Measurements from ENCODE around the gene FAM184A.

Gene FAM184A

DNA sequence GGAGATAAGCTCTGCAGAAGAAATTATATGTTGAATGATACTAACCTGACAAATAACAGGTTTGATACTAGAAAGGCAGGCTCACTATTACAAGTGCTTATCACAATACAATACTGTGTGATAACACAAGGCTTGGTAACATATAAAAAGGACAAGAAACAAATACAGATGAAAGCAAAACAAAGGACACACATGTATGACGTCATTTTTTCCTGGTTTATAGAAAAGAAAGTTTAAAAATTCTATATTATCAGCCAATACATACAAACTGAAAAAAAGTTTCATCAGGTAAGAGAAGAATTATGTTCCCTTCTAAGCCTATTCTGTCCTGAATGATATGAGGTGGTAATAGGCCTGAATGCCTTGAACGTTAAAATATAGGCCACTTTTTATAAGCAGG, 111.2 kb downstream of the FAM184A start:
- no peak overlapping the region for H3K9ac ChIP-seq (ENCODE audit: low read length)
- H3K9me3 ChIP-seq (ENCODE audit: control insufficient read depth, low read length) = no peaks in the 10 kb centered on the region
- no peaks in the 10 kb centered on the region for H3K27me3 ChIP-seq (ENCODE audit: control insufficient read depth, insufficient read depth, low read length)
- H3K4me3 ChIP-seq (ENCODE audit: low read length) = no peak overlapping the region
- H3K36me3 ChIP-seq (ENCODE audit: control insufficient read depth, insufficient read depth, low read length) = no peaks in the 10 kb centered on the region
- peaks cover 9% of the 10 kb centered on the region for H3K4me1 ChIP-seq (ENCODE audit: control insufficient read depth, insufficient read depth, low read length)

DNA sequence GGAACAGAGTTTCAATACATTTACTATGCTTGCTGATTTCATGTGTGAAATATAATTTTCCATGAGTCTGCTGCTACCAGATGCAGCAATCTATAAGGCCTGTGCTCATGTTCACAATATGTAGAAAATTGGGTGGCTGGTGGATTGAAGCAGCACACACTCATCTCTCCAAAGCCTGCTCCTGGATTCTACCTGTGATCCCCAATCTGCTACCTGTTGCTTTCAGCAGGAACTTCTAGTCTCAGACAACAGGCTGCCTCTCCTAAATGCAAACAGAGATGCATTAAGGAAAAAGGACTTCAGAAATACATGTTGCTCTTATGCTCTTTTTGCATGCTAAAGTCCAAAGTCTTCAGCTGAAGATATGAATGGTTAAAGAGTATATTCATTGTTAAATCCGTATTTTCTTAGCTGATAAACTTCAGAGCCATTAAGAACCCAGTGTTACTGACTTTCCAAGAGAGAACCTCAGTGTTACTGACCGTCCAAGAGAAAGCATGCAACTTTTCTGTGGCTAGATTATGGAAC, 112.6 kb downstream of the FAM184A start:
- Histone ChIP-seq H3K36me3 (ENCODE audit: control insufficient read depth, insufficient read depth, low read length) (no peaks in the 10 kb centered on the region), H3K9me3 (ENCODE audit: control insufficient read depth, low read length) (no peaks in the 10 kb centered on the region), H3K9ac (ENCODE audit: low read length) (no peak overlapping the region)

DNA sequence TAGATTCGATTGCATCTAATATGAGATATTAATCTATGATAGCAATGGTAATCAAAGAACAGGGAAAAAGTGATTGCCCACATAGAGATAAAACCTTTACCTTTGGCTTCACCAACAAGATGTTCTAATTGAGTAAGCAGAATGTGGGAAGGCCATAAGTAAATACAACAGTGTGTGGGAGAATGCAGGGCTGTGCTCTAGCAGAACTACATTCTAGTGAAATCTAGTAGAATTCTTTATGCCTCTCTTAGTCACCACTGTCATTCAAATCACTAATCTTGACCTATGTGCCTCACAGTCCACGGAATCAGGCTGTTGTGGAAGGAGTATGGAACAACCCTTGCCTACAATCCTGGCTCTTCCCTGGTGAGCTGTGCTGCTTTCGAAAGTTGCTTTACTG, 113.1 kb downstream of the FAM184A start:
- Histone ChIP-seq H3K9ac (ENCODE audit: low read length) (no peak overlapping the region), H3K4me3 (ENCODE audit: low read length) (no peak overlapping the region), H3K4me1 (ENCODE audit: control insufficient read depth, insufficient read depth, low read length) (peaks cover 9% of the 10 kb centered on the region), H3K27me3 (ENCODE audit: control insufficient read depth, insufficient read depth, low read length) (no peaks in the 10 kb centered on the region), H3K9me3 (ENCODE audit: control insufficient read depth, low read length) (no peaks in the 10 kb centered on the region), H3K36me3 (ENCODE audit: control insufficient read depth, insufficient read depth, low read length) (no peaks in the 10 kb centered on the region)

More for the DNA sequence above, 112.6 kb downstream of the FAM184A start:
- Histone ChIP-seq H3K27me3 (ENCODE audit: control insufficient read depth, insufficient read depth, low read length) (no peaks in the 10 kb centered on the region), H3K4me1 (ENCODE audit: control insufficient read depth, insufficient read depth, low read length) (peaks cover 9% of the 10 kb centered on the region), H3K4me3 (ENCODE audit: low read length) (no peak overlapping the region)

DNA sequence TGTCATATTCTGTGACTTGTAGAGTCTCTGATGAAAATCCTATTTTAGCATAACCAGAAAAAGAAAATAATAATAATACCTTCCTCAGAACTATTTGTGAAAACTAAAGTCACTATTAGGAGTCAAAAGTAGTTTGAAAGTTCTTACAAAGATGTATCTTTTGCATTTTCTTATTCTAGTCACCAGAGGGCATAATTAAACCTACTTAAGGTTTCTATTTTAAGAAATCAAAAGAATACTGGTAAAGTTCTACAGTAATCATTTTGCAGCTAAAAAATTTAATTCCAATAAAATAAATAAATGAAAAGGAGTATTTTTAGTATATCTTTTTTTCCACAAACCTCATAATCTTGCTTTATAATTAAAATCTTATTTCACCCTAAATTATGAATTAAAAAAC, 115.5 kb downstream of the FAM184A start:
- no peaks in the 10 kb centered on the region for H3K9me3 ChIP-seq (ENCODE audit: control insufficient read depth, low read length)
- no peak overlapping the region for H3K9ac ChIP-seq (ENCODE audit: low read length)
- H3K27me3 ChIP-seq (ENCODE audit: control insufficient read depth, insufficient read depth, low read length) = no peaks in the 10 kb centered on the region
- peaks cover 9% of the 10 kb centered on the region for H3K4me1 ChIP-seq (ENCODE audit: control insufficient read depth, insufficient read depth, low read length)
- no peaks in the 10 kb centered on the region for H3K36me3 ChIP-seq (ENCODE audit: control insufficient read depth, insufficient read depth, low read length)
- H3K4me3 ChIP-seq (ENCODE audit: low read length) = no peak overlapping the region

DNA sequence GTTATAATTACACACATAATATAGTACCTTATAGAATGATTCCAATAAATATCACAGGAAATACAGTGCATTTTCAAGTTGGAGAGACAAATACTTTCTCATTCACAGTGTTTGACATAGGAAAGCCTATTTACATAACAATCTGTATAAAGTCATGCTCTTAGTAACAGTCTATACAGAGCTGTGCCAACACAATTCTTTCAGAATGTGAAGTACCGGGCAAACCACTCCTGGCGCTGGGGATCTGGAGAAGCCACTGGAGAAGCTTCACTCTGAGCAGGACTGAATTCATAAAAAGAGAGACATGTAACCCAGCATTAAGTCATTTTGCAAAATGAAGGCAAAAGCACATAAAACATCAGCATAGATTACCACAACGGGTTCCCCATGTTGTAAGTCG, 118.6 kb downstream of the FAM184A start:
- H3K4me1 ChIP-seq (ENCODE audit: control insufficient read depth, insufficient read depth, low read length) = no peaks in the 10 kb centered on the region
- no peaks in the 10 kb centered on the region for H3K9me3 ChIP-seq (ENCODE audit: control insufficient read depth, low read length)
- no peaks in the 10 kb centered on the region for H3K27me3 ChIP-seq (ENCODE audit: control insufficient read depth, insufficient read depth, low read length)
- no peak overlapping the region for H3K9ac ChIP-seq (ENCODE audit: low read length)
- no peaks in the 10 kb centered on the region for H3K36me3 ChIP-seq (ENCODE audit: control insufficient read depth, insufficient read depth, low read length)
- no peak overlapping the region for H3K4me3 ChIP-seq (ENCODE audit: low read length)

DNA sequence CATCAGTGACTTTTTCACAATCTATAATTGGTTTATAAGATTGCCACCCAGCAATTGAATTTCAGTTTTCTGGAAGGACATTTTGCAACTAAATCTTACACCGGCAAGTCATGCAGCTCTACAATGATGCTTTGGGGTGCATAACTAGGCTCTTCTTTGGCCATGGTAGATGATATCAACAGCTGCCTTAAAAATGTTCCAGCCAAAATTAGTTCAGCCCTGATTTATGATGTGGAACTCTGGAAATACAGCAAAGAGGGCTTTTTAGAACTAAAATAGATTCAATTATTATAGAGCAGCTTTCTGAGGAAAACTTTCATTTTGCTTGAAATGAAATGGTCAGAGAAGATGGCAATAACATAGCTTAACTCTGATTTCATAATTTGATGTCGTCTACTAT, 125.1 kb downstream of the FAM184A start:
- no peaks in the 10 kb centered on the region for H3K9me3 ChIP-seq (ENCODE audit: control insufficient read depth, low read length)
- H3K4me3 ChIP-seq (ENCODE audit: low read length) = no peak overlapping the region
- H3K9ac ChIP-seq (ENCODE audit: low read length) = no peak overlapping the region
- H3K27me3 ChIP-seq (ENCODE audit: control insufficient read depth, insufficient read depth, low read length) = no peaks in the 10 kb centered on the region
- no peaks in the 10 kb centered on the region for H3K36me3 ChIP-seq (ENCODE audit: control insufficient read depth, insufficient read depth, low read length)
- H3K4me1 ChIP-seq (ENCODE audit: control insufficient read depth, insufficient read depth, low read length) = no peaks in the 10 kb centered on the region

DNA sequence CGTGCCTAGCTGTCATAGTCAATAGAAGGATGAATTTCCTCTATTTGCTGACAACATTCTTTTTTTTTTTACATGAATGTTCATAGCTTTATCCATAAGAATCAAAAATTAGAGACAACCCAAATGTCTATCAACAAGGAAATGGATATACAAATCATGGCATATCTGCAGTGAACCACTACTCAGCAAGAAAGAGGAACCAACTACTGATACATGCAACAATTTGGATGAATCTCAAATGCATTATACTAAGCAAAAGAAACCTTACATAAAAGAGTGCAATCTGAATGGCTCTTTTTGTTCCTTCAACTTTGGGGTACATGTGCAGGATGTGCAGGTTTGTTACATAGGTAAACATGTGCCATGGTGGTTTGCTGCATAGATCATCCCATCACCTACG, 125.8 kb downstream of the FAM184A start:
- Histone ChIP-seq H3K4me3 (ENCODE audit: low read length) (no peak overlapping the region), H3K27me3 (ENCODE audit: control insufficient read depth, insufficient read depth, low read length) (no peaks in the 10 kb centered on the region), H3K36me3 (ENCODE audit: control insufficient read depth, insufficient read depth, low read length) (no peaks in the 10 kb centered on the region), H3K9me3 (ENCODE audit: control insufficient read depth, low read length) (no peaks in the 10 kb centered on the region), H3K9ac (ENCODE audit: low read length) (no peak overlapping the region), H3K4me1 (ENCODE audit: control insufficient read depth, insufficient read depth, low read length) (no peaks in the 10 kb centered on the region)

DNA sequence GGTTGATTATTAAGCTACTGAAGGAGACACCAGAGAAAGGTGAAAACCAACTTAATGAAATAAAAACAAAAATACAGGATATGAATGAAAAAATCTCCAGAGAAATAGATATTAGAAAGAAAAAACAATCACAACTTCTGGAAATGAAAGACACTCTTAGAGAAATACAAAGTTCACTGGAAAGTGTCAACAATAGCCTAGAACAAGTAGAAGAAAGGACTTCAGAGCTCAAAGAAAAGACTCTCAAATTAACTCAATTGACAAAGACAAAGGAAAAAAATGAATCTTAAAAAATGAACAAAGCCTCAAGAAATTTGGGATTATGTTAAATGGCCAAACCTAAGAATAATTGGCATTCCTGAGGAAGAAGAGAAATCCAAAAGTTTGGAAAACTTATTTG, 133.2 kb downstream of the FAM184A start:
- H3K36me3 ChIP-seq (ENCODE audit: control insufficient read depth, insufficient read depth, low read length) = no peaks in the 10 kb centered on the region
- H3K9ac ChIP-seq (ENCODE audit: low read length) = no peak overlapping the region
- H3K9me3 ChIP-seq (ENCODE audit: control insufficient read depth, low read length) = no peaks in the 10 kb centered on the region
- no peaks in the 10 kb centered on the region for H3K4me1 ChIP-seq (ENCODE audit: control insufficient read depth, insufficient read depth, low read length)
- no peaks in the 10 kb centered on the region for H3K27me3 ChIP-seq (ENCODE audit: control insufficient read depth, insufficient read depth, low read length)
- no peak overlapping the region for H3K4me3 ChIP-seq (ENCODE audit: low read length)

DNA sequence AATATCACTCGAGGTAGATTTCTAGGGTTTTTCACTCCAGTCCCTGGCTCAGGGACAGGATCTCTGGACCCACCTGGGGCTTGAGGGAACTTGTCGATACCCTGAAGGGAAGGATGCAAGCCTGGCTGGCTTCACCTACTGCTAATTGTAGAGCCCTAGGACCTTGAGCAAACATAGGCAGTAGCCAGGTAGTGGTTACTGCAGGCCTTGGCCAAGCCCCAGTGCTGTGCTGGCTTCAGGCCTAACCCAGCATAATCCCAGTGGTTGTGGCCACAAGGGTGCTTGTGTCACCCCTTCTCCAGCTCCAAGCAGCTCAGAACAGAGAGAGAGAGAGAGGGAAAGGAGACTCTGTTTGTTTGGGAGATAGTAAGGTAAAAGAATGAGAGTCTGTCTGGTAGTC, 137.7 kb downstream of the FAM184A start:
- no peaks in the 10 kb centered on the region for H3K9me3 ChIP-seq (ENCODE audit: control insufficient read depth, low read length)
- H3K36me3 ChIP-seq (ENCODE audit: control insufficient read depth, insufficient read depth, low read length) = no peaks in the 10 kb centered on the region
- H3K9ac ChIP-seq (ENCODE audit: low read length) = no peak overlapping the region
- H3K4me1 ChIP-seq (ENCODE audit: control insufficient read depth, insufficient read depth, low read length) = no peaks in the 10 kb centered on the region
- H3K4me3 ChIP-seq (ENCODE audit: low read length) = no peak overlapping the region
- no peaks in the 10 kb centered on the region for H3K27me3 ChIP-seq (ENCODE audit: control insufficient read depth, insufficient read depth, low read length)

DNA sequence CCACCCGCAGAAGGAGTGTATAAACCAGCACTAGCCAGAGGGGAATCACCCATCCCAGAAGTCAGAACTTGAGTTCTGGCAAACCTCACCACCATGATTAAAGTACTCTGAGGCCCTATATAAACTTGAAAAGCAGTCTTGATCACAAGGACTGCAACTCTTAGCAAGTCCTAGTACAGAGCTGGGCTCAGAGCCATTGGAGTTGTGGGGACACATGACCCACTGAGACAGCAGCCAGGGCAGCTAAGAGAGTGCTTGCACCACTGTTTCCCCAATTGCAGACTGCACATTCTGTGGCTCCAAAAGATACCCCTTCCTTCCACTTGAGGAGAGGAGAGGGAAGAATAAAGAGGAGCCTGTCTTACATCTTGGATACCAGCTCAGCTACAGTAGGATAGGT, 138.8 kb downstream of the FAM184A start:
- no peaks in the 10 kb centered on the region for H3K27me3 ChIP-seq (ENCODE audit: control insufficient read depth, insufficient read depth, low read length)
- H3K9me3 ChIP-seq (ENCODE audit: control insufficient read depth, low read length) = no peaks in the 10 kb centered on the region
- H3K4me3 ChIP-seq (ENCODE audit: low read length) = no peak overlapping the region
- no peaks in the 10 kb centered on the region for H3K36me3 ChIP-seq (ENCODE audit: control insufficient read depth, insufficient read depth, low read length)
- H3K9ac ChIP-seq (ENCODE audit: low read length) = no peak overlapping the region
- no peaks in the 10 kb centered on the region for H3K4me1 ChIP-seq (ENCODE audit: control insufficient read depth, insufficient read depth, low read length)

DNA sequence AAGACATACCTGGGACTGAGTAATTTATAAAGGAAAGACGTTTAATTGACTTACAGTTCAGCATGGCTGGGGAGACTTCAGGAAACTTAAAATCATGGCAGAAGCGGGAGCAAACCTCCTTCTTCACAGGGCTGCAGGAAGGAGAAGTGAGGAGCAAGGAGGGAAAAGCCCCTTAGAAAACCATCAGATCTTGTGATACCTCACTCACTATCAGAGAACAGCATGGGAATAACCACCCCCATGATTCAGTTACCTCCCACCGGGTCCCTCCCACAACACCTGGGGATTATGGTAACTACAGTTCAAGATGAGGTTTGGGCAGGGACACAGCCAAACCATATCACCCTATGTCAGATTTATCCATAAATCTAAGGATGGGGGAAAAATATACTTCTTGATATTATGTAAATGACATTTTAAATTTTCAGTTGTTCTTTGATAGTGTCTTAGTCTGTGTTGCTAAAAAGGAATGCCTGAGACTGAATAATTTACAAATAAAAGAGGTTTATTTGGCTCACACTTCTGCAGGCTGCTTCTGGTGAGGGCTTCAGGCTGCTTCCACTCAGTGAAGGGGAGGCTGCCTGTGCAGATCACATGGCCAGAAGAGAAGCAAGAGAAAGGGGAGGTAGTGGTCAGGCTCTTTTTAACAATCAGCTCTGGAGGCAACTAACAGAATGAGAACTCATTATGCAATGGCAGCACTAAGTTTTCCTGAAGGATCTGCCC, 142.3 kb downstream of the FAM184A start:
- Histone ChIP-seq H3K4me3 (ENCODE audit: low read length) (no peak overlapping the region), H3K4me1 (ENCODE audit: control insufficient read depth, insufficient read depth, low read length) (no peaks in the 10 kb centered on the region), H3K27me3 (ENCODE audit: control insufficient read depth, insufficient read depth, low read length) (no peaks in the 10 kb centered on the region), H3K9me3 (ENCODE audit: control insufficient read depth, low read length) (no peaks in the 10 kb centered on the region), H3K36me3 (ENCODE audit: control insufficient read depth, insufficient read depth, low read length) (no peaks in the 10 kb centered on the region), H3K9ac (ENCODE audit: low read length) (no peak overlapping the region)

DNA sequence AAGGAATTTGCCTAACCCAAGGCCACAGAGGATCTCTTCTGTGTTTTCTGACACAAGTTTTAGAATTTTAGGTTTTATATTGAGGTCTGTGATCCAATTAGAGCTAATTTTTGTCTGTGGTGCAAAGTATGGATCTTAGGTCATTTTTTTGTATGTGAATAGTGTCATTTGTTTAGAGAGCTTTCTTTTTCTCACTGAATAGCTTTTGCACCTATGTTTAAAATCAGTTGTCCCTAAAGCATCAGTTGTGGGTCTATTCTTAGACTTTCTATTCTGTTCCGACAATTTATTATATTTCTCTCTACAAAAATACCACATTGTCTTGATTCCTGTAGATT, 143.2 kb downstream of the FAM184A start:
- Histone ChIP-seq H3K27me3 (ENCODE audit: control insufficient read depth, insufficient read depth, low read length) (no peaks in the 10 kb centered on the region), H3K36me3 (ENCODE audit: control insufficient read depth, insufficient read depth, low read length) (peaks cover 4% of the 10 kb centered on the region), H3K9me3 (ENCODE audit: control insufficient read depth, low read length) (no peaks in the 10 kb centered on the region), H3K4me3 (ENCODE audit: low read length) (peak overlapping the region; percentile 100), H3K9ac (ENCODE audit: low read length) (peak overlapping the region; percentile 98), H3K4me1 (ENCODE audit: control insufficient read depth, insufficient read depth, low read length) (no peaks in the 10 kb centered on the region)
